ENCODE measurements around the gene ZNF438. TPM values are rescaled to one million over a fixed set of nuclear protein-coding genes. Genes with fewer than 3 reads are reported as not detected.

The ZNF438 gene
- total RNA-seq, 2 donors from 2014 or later: 10.6 to 14.5 TPM

DNA sequence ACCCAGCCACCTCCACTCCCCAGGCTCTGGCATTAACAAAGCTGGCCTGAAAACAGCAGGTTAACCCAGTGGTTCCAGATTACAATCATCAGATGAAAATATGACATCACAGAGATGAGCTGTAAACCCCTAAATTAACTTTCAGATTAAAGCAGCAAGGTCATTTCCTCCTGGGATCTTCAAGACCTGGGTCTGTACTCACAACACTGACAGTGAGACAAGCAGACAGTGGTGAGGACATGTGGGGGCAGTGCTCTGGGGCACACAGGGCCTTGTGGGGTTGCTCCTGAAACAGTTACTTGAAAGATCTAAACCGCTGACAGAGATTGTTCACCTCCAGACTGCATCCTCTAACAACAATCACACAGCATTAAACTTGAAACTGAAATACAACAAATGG is 134.1 kb downstream of the ZNF438 start:
- no peak for DNase-seq (ENCODE audit: low spot score)
- no peak overlapping the region for H3K27ac ChIP-seq
- TF ChIP-seq, protein P1, sequence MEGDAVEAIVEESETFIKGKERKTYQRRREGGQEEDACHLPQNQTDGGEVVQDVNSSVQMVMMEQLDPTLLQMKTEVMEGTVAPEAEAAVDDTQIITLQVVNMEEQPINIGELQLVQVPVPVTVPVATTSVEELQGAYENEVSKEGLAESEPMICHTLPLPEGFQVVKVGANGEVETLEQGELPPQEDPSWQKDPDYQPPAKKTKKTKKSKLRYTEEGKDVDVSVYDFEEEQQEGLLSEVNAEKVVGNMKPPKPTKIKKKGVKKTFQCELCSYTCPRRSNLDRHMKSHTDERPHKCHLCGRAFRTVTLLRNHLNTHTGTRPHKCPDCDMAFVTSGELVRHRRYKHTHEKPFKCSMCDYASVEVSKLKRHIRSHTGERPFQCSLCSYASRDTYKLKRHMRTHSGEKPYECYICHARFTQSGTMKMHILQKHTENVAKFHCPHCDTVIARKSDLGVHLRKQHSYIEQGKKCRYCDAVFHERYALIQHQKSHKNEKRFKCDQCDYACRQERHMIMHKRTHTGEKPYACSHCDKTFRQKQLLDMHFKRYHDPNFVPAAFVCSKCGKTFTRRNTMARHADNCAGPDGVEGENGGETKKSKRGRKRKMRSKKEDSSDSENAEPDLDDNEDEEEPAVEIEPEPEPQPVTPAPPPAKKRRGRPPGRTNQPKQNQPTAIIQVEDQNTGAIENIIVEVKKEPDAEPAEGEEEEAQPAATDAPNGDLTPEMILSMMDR (IDR thresholded peaks at IDR 0.05): no peak
- H3K9me3 ChIP-seq: no peaks in the 10 kb centered on the region
- no peak for ATAC-seq (ENCODE audit: insufficient number of reproducible peaks, low FRiP score, low read depth)
- no peaks in the 10 kb centered on the region for H3K4me1 ChIP-seq (ENCODE audit: control insufficient read depth in 1 of 2, low read depth in 2 of 2)
- no peaks in the 10 kb centered on the region for H3K27me3 ChIP-seq (replicated peaks; ENCODE audit: insufficient read depth)
- peaks cover 5% of the 10 kb centered on the region for H3K36me3 ChIP-seq
- no peak overlapping the region for H3K4me3 ChIP-seq

DNA sequence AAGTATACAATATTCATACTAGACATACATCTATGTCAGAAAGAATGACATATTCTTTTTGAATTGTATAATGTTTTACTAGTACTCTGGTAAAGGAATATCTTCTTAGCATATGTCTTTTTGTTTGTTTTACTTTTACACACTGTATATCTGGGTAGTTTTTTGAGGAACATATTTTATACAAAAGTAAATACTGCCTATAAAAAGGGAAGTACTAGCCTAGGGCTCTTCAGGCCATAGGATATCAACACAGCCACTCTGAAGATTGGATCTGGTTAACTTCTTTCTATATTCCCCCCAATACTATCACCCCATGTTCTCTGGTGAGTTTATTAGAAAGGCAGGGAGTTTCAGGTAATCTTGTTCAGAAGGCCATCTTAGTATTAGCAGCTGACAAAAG is 134.6 kb downstream of the ZNF438 start:
- H3K27ac ChIP-seq: no peak overlapping the region
- peaks cover 3% of the 10 kb centered on the region for H3K36me3 ChIP-seq
- no peaks in the 10 kb centered on the region for H3K9me3 ChIP-seq
- no peaks in the 10 kb centered on the region for H3K27me3 ChIP-seq (replicated peaks; ENCODE audit: insufficient read depth)
- TF ChIP-seq, protein P1 (IDR thresholded peaks at IDR 0.05): no peak
- ATAC-seq (ENCODE audit: insufficient number of reproducible peaks, low FRiP score, low read depth) (no peak), DNase-seq (ENCODE audit: low spot score) (no peak)
- H3K4me3 ChIP-seq: no peak overlapping the region
- H3K4me1 ChIP-seq (ENCODE audit: control insufficient read depth in 1 of 2, low read depth in 2 of 2): no peaks in the 10 kb centered on the region

DNA sequence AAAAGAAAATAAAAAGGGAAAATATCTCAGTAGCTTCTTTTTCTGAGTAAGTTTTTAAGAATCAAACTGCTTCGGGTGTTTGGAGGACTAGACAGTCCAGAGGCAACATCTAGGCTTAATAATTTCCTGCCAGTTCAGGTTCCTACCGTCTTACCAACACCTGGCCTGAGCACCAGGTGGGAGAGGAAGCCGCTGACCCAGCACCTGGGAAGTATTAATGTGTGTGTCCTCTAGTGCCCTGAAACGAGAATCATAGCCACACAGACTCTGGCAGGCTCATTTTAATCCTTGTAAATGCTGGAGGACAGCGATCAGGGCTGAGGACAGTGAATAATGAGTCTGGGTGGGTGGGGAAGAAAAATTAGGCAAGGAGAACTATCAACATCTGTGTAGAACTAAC is 137.4 kb downstream of the ZNF438 start:
- H3K36me3 ChIP-seq: no peaks in the 10 kb centered on the region
- TF ChIP-seq, protein P1 (IDR thresholded peaks at IDR 0.05): no peak
- ATAC-seq (ENCODE audit: insufficient number of reproducible peaks, low FRiP score, low read depth) (no peak), DNase-seq (ENCODE audit: low spot score) (no peak)
- no peaks in the 10 kb centered on the region for H3K27me3 ChIP-seq (replicated peaks; ENCODE audit: insufficient read depth)
- no peak overlapping the region for H3K27ac ChIP-seq
- no peak overlapping the region for H3K4me3 ChIP-seq
- no peaks in the 10 kb centered on the region for H3K9me3 ChIP-seq
- no peaks in the 10 kb centered on the region for H3K4me1 ChIP-seq (ENCODE audit: control insufficient read depth in 1 of 2, low read depth in 2 of 2)

DNA sequence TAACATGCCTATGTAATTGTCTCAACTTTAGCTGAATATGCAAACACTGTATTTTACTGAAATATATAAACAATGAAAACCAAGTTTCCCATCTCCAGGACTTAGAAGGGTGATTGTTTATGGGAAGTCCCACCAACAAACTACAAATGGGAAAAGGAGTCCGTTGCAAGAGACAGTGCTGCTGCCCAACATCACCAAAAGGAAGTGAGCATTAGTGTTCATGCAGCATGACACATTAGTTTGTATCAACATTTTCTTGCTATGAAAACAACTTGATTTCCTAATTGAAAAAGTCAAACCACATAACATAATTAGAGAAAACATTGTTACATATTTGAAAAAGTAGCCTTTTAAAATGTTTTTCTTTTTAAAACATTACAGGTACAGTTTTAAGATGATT is 138.5 kb downstream of the ZNF438 start:
- no peaks in the 10 kb centered on the region for H3K4me1 ChIP-seq (ENCODE audit: control insufficient read depth in 1 of 2, low read depth in 2 of 2)
- no peaks in the 10 kb centered on the region for H3K9me3 ChIP-seq
- H3K36me3 ChIP-seq: no peaks in the 10 kb centered on the region
- DNase-seq (ENCODE audit: low spot score) (no peak), ATAC-seq (ENCODE audit: insufficient number of reproducible peaks, low FRiP score, low read depth) (no peak)
- TF ChIP-seq, protein P1 (IDR thresholded peaks at IDR 0.05): no peak
- no peaks in the 10 kb centered on the region for H3K27me3 ChIP-seq (replicated peaks; ENCODE audit: insufficient read depth)
- no peak overlapping the region for H3K27ac ChIP-seq
- H3K4me3 ChIP-seq: no peak overlapping the region

DNA sequence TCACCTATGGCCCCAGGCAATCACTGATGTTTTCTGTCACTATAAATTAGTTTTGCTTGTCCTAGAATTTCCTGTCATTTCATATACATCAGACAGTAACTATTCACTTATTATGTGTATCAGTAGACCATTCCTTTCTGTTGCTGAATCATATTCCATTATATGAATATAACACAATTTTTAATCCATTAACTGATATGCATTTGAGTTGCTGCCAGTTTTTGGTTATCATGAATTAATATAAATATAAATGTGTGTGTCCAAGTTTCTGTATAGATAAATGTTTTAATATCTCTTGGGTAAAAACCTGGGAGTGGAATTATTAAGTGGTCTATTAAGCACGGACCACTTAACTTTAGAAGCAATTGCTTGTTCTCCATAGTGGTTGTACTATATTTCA is 143.8 kb downstream of the ZNF438 start:
- TF ChIP-seq, protein P1 (IDR thresholded peaks at IDR 0.05): no peak
- Histone ChIP-seq H3K27me3 (replicated peaks; ENCODE audit: insufficient read depth) (no peaks in the 10 kb centered on the region), H3K36me3 (no peaks in the 10 kb centered on the region), H3K4me1 (ENCODE audit: control insufficient read depth in 1 of 2, low read depth in 2 of 2) (peaks cover 8% of the 10 kb centered on the region in 2 donors), H3K9me3 (no peaks in the 10 kb centered on the region), H3K4me3 (no peak overlapping the region), H3K27ac (no peak overlapping the region)
- DNase-seq (ENCODE audit: low spot score) (no peak), ATAC-seq (ENCODE audit: insufficient number of reproducible peaks, low FRiP score, low read depth) (no peak)
